Heart right ventricle (tissue), 16 donors: ENCODE data around the gene ITGAL. TPM values are rescaled to one million over a fixed set of nuclear protein-coding genes. Genes with fewer than 3 reads are reported as not detected.

Experiments
- ATAC-seq, 8 donors: fragments of 200-7000 bp; cut with Tn5 transposase; one replicate each; pipeline ENCODE4 v1.9.1; 2020; ENCODE audit warnings: mild to moderate bottlenecking in 8 of 8, moderate library complexity in 8 of 8, moderate number of reproducible peaks in 1 of 8
- DNase-seq, 2 donors: peaks; one replicate each; pipeline ENCODE4 v3.0.0-alpha.2; 2020
- H3K27ac ChIP-seq, 10 donors: fragments of 200-600 bp; sonication (generic) in 2 of 10; one replicate each; pipeline versions ENCODE4 v1.5.0 to v1.8.0; 2020 to 2022; ENCODE audit warnings: mild to moderate bottlenecking in 3 of 10
- H3K27me3 ChIP-seq, 7 donors: fragments of 200-600 bp; one replicate each; pipeline ENCODE4 v1.8.0; 2021 to 2022; ENCODE audit warnings: mild to moderate bottlenecking in 2 of 7
- H3K36me3 ChIP-seq, 9 donors: fragments of 200-600 bp; sonication (generic) in 1 of 9; one replicate each; pipeline versions ENCODE4 v1.5.0 to v1.8.0; 2020 to 2022; ENCODE audit warnings: mild to moderate bottlenecking in 2 of 9
- H3K4me1 ChIP-seq, 9 donors: fragments of 200-600 bp; sonication (generic) in 1 of 9; one replicate each; pipeline versions ENCODE4 v1.5.0 to v1.8.0; 2020 to 2022; ENCODE audit warnings: mild to moderate bottlenecking in 4 of 9
- H3K4me3 ChIP-seq, 10 donors: fragments of 200-600 bp; sonication (generic) in 2 of 10; one replicate each; pipeline versions ENCODE4 v1.5.0 to v1.8.0; 2020 to 2022; ENCODE audit warnings: mild to moderate bottlenecking in 7 of 10, moderate library complexity in 2 of 10
- H3K9me3 ChIP-seq, 11 donors: fragments of 200-600 bp in 10 of 11; sonication (generic) in 2 of 11; one replicate each; pipeline versions ENCODE4 v1.5.0 to v1.8.0; 2013 to 2022; ENCODE audit warnings: mild to moderate bottlenecking in 2 of 11, control low read depth in 1 of 11, moderate library complexity in 1 of 11
- CTCF ChIP-seq, 9 donors: fragments of 200-600 bp; sonication (generic) in 2 of 9; IDR thresholded peaks; one replicate each; pipeline versions ENCODE4 v1.5.0 to v1.8.0; 2021 to 2022; ENCODE audit warnings: antibody characterized with exemption in 9 of 9, mild to moderate bottlenecking in 5 of 9, moderate library complexity in 1 of 9
- WGBS, 2 donors: extraction: QIAGEN DNeasy Blood & Tissue Kit; methylation state at CpG; one replicate each; pipeline ENCODE4 v1.1.7; 2013; ENCODE audit warnings: inconsistent platforms in 1 of 2; 5-methylcytosine and 5-hydroxymethylcytosine counted together
- intact Hi-C, 10 donors: fragments of 100-400 bp; cut with DNase I; formaldehyde crosslinking; loops; one replicate each; pipeline versions ENCODE4 v1.11.1 to v1.14.2; 2022
- long read RNA-seq, 3 donors: library from polyadenylated mRNA; unstranded; transcript quantifications; one replicate each; pipeline ENCODE4 v2.0.0, GENCODE V29; 2020 to 2021
- polyA plus RNA-seq, 2 donors: library from polyadenylated mRNA; stranded (reverse); fragments of 200-250 nt; gene quantifications; one replicate each; pipeline ENCODE4 v1.2.3, GENCODE V29; 2013
- total RNA-seq, 10 donors: library from RNA; stranded (reverse); fragmentation: NEBNext Ultra II Directional in 3 of 10; extraction: Animal tissue kit (Norgen Biotek cat#: 25700) in 3 of 10; gene quantifications; one replicate each; pipeline versions ENCODE4 v1.2.1 to v1.2.4, GENCODE V29; 2021 to 2023
- donor health status: Arrhythmogenic right ventricular cardiomyopathy.
- donor health status: ischemic (EF 13 %, LVEDD 7.1; RV severe dilation, severe dysfunction).
- donor health status: healthy with polysubstance abuse.
- donor health status: DM: no; HTN: yes; CAD: no.
- donor health status: DM: no; HTN: no; CAD: no.
- donor health status: ischemic (EF 25% LVEDD 6.9; RV normal size, moderate dysfunction).
- donor health status: ischemic (EF 25% LVEDD 5.7; RV mildly dilated, moderate dysfunction).
- donor health status: healthy.
- donor health status: DM: yes; HTN: yes; CAD: no.
- donor health status: Ischemic cardiomyopathy.
- donor health status: ischemic (EF 35%, LVEDD 5.7; RV mildly dilated, moderate dysfunction).
- donor health status: nonischemic (EF 11% LVEDD 7.7; RV severe dilation, severe dysfunction).
- donor health status: DM: yes; HTN: yes; CAD: no.
- donor health status: PGD.
- donor health status: ischemic (EF 29% LVEDD 5.4; RV normal size, mild dysfunction).
- donor health status: nonischemic (EF 23%, LVEDD 6.1; RV moderate dilation, normal function).

Gene ITGAL
- total RNA-seq (10 to 100 TPM in 1 of 10 donors, 1 to 10 TPM in 7, under 1 TPM in 2; 0.79 to 18.2 (median 1.9) TPM), polyA plus RNA-seq (1 to 10 TPM in 1 of 2 donors, under 1 TPM in 1; 0.52 to 1.2 TPM)
- long read RNA-seq, donor 1: 0 reads
- long read RNA-seq, donor 2: 0 reads
- long read RNA-seq, donor 3: 0 reads

- H3K36me3 ChIP-seq: peaks cover 0 to 19% (median 0%) of the 10 kb centered on the region in 9 donors
- WGBS, 2 donors: 68 to 71% methylated on average over 8 of the region's 8 CpGs
- TF ChIP-seq CTCF (IDR thresholded peaks at IDR 0.05): no peak
- DNase-seq (peak; percentile 19 to 35), ATAC-seq (peak in 6 of 8 donors; percentile 52 to 81 (median 60))
- H3K27me3 ChIP-seq: peaks cover 0 to 56% (median 30%) of the 10 kb centered on the region in 7 donors
- no peaks in the 10 kb centered on the region for H3K9me3 ChIP-seq
- peak within 1 kb of the TSS in 1 of 10 donors; percentile 87 for H3K27ac ChIP-seq
- intact Hi-C loops: no loop called here
- H3K4me3 ChIP-seq: peak within 1 kb of the TSS in 5 of 10 donors; percentile 5 to 55 (median 12)
- H3K4me1 ChIP-seq: peaks cover 0 to 47% (median 0%) of the 10 kb centered on the region in 9 donors
Observed at GRCh38 chr16:30472328-30472942, at the start of gene ITGAL. TSS of gene ITGAL (plus strand) at chr16:30472742. CDS start at chr16:30472838, 96 bp downstream.

- H3K4me3 ChIP-seq: no peak overlapping the region
- no peaks in the 10 kb centered on the region for H3K9me3 ChIP-seq
- peaks cover 0 to 48% (median 9%) of the 10 kb centered on the region in 9 donors for H3K36me3 ChIP-seq
- intact Hi-C loops: loop anchor here in 1 of 10 donors (10.0 kb wide), 1 partner anchor 313 kb away; the partner anchor contains the start of gene GDPD3
- 93 to 96% methylated on average over 4 of the region's 4 CpGs for WGBS, 2 donors
- no peak overlapping the region for H3K27ac ChIP-seq
- DNase-seq: no peak
- TF ChIP-seq CTCF (IDR thresholded peaks at IDR 0.05): no peak
- ATAC-seq: no peak
- H3K27me3 ChIP-seq: no peaks in the 10 kb centered on the region
- H3K4me1 ChIP-seq: peaks cover 3 to 33% (median 19%) of the 10 kb centered on the region in 9 donors
Observed at GRCh38 chr16:30428055-30428454, 44.5 kb upstream of the ITGAL start.

- intact Hi-C loops: loop anchor here in 1 of 10 donors (10.0 kb wide), 1 partner anchor 315 kb away; the partner anchor contains the start of gene GDPD3
- TF ChIP-seq CTCF (IDR thresholded peaks at IDR 0.05): no peak
- peaks cover 3 to 33% (median 19%) of the 10 kb centered on the region in 9 donors for H3K4me1 ChIP-seq
- no peaks in the 10 kb centered on the region for H3K27me3 ChIP-seq
- H3K36me3 ChIP-seq: peaks cover 0 to 35% (median 1%) of the 10 kb centered on the region in 9 donors
- no peaks in the 10 kb centered on the region for H3K9me3 ChIP-seq
- DNase-seq (no peak), ATAC-seq (peak in 2 of 8 donors; percentile 5 to 6)
- H3K4me3 ChIP-seq: peak overlapping the region; percentile 63 to 97 (median 72)
- H3K27ac ChIP-seq: peak overlapping the region in 9 of 10 donors; percentile 60 to 83 (median 74)
- WGBS, 2 donors: 2 to 3% methylated on average over 11 of the region's 11 CpGs
Observed at GRCh38 chr16:30429418-30429677, 43.2 kb upstream of the ITGAL start.

GRCh38 chr16:30429678-30430427 lies 42.7 kb upstream of the ITGAL start, which contains the start of gene DCTPP1:
TSS of gene DCTPP1 (minus strand) at chr16:30430030. CDS start at chr16:30429980, 50 bp downstream.
- ATAC-seq: peak; percentile 97 to 99 (median 99)
- Histone ChIP-seq H3K4me1 (peaks cover 3 to 33% (median 19%) of the 10 kb centered on the region in 9 donors), H3K36me3 (peaks cover 0 to 30% (median 0%) of the 10 kb centered on the region in 9 donors), H3K27me3 (no peaks in the 10 kb centered on the region), H3K9me3 (no peaks in the 10 kb centered on the region), H3K27ac (peak within 1 kb of the TSS in 9 of 10 donors; percentile 60 to 83 (median 74)), H3K4me3 (peak within 1 kb of the TSS; percentile 63 to 97 (median 72))
- peak; percentile 52 to 84 (median 78) for TF ChIP-seq CTCF (IDR thresholded peaks at IDR 0.05)
- 0% methylated on average over 49 of the region's 49 CpGs for WGBS, 2 donors
- DNase-seq: peak; percentile 90 to 98
- intact Hi-C loops: loop anchor here in 6 of 10 donors (1.0 to 10.0 kb wide), 7 partner anchors 55 to 315 kb away; partner anchors contain the start of genes GDPD3 (in 1 of the 6) and ZNF768 (in 1 of the 6)
